Epithelial cell of proximal tubule (primary cell): ENCODE results near the gene NUP133. TPM values are rescaled to one million over a fixed set of nuclear protein-coding genes. Genes with fewer than 3 reads are reported as not detected.

Source experiments
- DNase-seq: peaks from one replicate; pipeline ENCODE4 v3.0.0-alpha.2; 2011; ENCODE audit warnings: low read depth
- H3K4me3 ChIP-seq: 2 replicates; pipeline ENCODE4 v1.5.1; 2011; ENCODE audit warnings: low read depth, mild to moderate bottlenecking, low read length
- CTCF ChIP-seq: conservative IDR thresholded peaks from 2 replicates; pipeline ENCODE4 v1.5.1; 2012; ENCODE audit warnings: low read depth, mild to moderate bottlenecking, low read length
- total RNA-seq: library from RNA; depleted of rRNA; stranded (reverse); fragments of >200 nt; gene quantifications from 2 replicates; pipeline ENCODE4 v1.2.3, GENCODE V29; 2015

Gene NUP133
- total RNA-seq, 1 donor from 2014 or later: 41.1 TPM

DNA sequence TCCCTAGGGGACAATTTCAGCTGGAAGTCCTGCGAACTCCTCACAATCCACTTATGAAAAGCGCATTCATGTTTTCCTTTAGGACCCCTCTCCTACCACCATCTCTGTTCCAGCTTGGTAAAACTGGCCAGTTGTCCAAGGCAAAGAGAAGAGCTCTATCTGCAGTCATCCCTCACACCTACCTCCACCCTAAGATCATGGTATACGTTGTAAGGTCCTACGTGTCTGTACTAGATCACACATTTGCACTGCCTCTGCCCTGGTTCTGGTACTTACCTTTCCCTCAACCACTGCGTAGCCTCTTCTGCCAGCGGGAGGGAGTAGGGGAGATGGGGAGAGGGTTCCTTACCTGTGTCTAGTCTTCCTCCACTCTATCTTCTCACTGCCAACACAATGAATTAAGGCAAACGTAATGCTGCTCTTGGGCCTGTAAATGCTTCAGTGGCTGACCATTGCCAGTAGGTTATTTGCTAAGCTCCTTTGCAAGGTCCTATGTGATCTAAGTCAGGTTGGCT, 739 bp upstream of the NUP133 start:
- DNase-seq: no peak
- no peak for TF ChIP-seq CTCF
- peak overlapping the region; percentile 77 for H3K4me3 ChIP-seq

- TF ChIP-seq CTCF: no peak
- peak overlapping the region; percentile 77 for H3K4me3 ChIP-seq
- no peak for DNase-seq
Observed at GRCh38 chr1:229507502-229507901, 639 bp downstream of the NUP133 start.

GRCh38 chr1:229506633-229507032, 1.5 kb downstream of the NUP133 start:
- no peak for DNase-seq
- TF ChIP-seq CTCF: no peak
- H3K4me3 ChIP-seq: peak overlapping the region; percentile 77

GRCh38 chr1:229495782-229496181, 12.4 kb downstream of the NUP133 start:
- DNase-seq: no peak
- no peak for TF ChIP-seq CTCF
- no peak overlapping the region for H3K4me3 ChIP-seq

- H3K4me3 ChIP-seq: no peak overlapping the region
- DNase-seq: no peak
- no peak for TF ChIP-seq CTCF
Observed at GRCh38 chr1:229487181-229487580, 21.0 kb downstream of the NUP133 start.

- no peak overlapping the region for H3K4me3 ChIP-seq
- DNase-seq: no peak
- no peak for TF ChIP-seq CTCF
Observed at GRCh38 chr1:229485318-229485717, 22.8 kb downstream of the NUP133 start.

GRCh38 chr1:229482511-229482910, 25.6 kb downstream of the NUP133 start:
- no peak for DNase-seq
- TF ChIP-seq CTCF: no peak
- H3K4me3 ChIP-seq: no peak overlapping the region
